PC-3 (cell line): ENCODE results near the gene IKZF1.

Experiments used
- CTCF ChIP-seq: fragments of 300-600 bp; sonication (generic); conservative IDR thresholded peaks from 2 replicates; pipeline ENCODE4 v1.5.1; 2017; ENCODE audit warnings: antibody characterized with exemption, low read depth, mild to moderate bottlenecking, low read length
- EZH2 ChIP-seq: fragments of 300-600 bp; sonication (generic); IDR thresholded peaks from one replicate; pipeline ENCODE4 v1.6.1; 2017; ENCODE audit warnings: antibody characterized with exemption, mild to moderate bottlenecking, low read length; ENCODE audit not compliant: unreplicated experiment
- EZH2phosphoT487 ChIP-seq: fragments of 300-600 bp; sonication (generic); IDR thresholded peaks from 2 replicates; pipeline ENCODE4 v1.6.1; 2018; ENCODE audit warnings: mild to moderate bottlenecking, antibody characterized with exemption, low read length, borderline replicate concordance

GRCh38 chr7:50427518-50427917 lies 123.0 kb downstream of the IKZF1 start:
- TF ChIP-seq CTCF (no peak), EZH2 (no peak), EZH2phosphoT487 (no peak)
